ENCODE measurements around the gene C11orf54.
A peak's percentile ranks its signal among the peaks of the same experiment; 100 is the strongest.

C11orf54 gene

DNA sequence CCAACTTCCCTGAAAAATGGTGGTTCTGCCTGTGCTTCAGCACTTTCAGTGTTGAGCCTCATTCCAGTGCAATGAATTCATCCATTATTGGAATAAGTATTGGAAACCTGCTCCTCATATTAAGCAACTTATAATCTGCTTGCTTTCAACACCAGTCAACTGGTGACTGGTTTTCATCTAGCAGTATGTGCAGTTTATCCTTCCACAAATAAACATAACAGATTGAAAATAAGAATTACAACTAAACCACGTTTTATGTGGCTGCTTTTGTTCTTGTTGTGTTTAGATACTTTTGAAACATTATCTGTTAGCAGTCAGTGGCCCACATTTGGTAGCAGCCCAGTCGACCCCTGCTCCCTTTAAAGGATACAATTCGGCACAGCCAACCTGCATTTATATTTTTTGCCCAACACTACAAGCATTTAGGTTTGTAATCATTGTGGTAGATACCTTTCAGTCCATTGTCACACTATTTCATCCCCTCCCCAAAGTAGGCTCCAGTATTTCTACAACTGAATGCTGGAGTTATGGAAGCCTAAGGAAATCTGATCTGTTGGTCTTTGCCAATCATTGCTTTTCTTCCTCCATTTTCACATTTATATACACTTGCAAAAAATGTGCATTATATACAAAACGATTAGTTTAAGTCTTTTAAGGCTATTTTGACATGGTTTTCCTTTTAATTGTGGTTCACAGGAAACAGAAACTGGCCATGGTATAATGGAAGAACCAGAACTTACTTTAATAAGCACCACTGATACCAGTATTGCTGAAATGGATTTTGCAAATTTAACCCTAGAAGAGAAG, 13.3 kb upstream of the C11orf54 start:
- TF ChIP-seq GATA1 (IDR thresholded peaks at IDR 0.05; ENCODE audit: low read depth, low read length): no peak
- TF ChIP-seq POLR2A (IDR thresholded peaks at IDR 0.05; ENCODE audit: low read length): no peak
- DNase-seq: peak in 1 of 2 experiments; percentile 13

DNA sequence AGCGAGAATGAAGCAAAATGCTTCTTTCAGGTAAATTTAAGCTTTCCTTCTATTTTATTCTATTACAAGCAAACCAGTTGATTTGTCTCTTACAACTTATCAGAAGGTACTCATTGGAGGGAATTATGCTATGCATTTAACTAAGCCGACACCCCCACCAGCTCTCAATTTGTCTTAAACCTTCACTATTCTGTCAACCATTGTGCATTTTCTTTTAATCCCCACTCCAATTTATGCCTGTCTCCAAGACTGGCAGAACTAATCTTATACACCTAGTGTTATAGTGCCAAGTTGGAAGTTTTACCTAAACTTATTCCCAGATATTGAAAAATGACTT, 12.7 kb upstream of the C11orf54 start:
- DNase-seq: no peak
- TF ChIP-seq GATA1 (IDR thresholded peaks at IDR 0.05; ENCODE audit: low read depth, low read length) (no peak), POLR2A (IDR thresholded peaks at IDR 0.05; ENCODE audit: low read length) (peak; percentile 54)

DNA sequence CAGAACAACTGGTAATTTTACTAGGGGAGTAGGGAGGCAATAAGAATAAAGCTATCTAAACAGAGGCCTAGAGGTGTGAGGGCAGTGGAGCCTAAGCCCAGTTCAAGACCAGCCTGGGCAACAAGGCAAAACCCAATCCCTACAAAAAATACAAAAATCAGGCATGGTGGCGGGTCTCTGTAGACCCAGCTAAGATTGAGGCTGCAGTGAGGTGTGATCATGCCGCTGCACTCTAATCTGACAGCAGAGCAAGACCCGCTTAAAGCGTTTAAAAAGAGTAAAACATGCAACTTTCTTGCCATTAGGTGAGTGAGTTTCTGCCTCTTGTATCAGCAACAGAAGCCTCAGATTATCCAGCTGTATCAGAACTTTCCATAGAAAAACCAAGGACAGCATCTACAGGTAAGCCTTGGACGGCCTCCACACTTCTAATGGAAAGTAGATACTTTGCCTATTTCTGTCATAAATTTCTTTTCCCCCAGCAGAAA, 12.3 kb upstream of the C11orf54 start:
- no peak for DNase-seq
- no peak for TF ChIP-seq GATA1 (IDR thresholded peaks at IDR 0.05; ENCODE audit: low read depth, low read length)
- peak; percentile 42 for TF ChIP-seq POLR2A (IDR thresholded peaks at IDR 0.05; ENCODE audit: low read length)

DNA sequence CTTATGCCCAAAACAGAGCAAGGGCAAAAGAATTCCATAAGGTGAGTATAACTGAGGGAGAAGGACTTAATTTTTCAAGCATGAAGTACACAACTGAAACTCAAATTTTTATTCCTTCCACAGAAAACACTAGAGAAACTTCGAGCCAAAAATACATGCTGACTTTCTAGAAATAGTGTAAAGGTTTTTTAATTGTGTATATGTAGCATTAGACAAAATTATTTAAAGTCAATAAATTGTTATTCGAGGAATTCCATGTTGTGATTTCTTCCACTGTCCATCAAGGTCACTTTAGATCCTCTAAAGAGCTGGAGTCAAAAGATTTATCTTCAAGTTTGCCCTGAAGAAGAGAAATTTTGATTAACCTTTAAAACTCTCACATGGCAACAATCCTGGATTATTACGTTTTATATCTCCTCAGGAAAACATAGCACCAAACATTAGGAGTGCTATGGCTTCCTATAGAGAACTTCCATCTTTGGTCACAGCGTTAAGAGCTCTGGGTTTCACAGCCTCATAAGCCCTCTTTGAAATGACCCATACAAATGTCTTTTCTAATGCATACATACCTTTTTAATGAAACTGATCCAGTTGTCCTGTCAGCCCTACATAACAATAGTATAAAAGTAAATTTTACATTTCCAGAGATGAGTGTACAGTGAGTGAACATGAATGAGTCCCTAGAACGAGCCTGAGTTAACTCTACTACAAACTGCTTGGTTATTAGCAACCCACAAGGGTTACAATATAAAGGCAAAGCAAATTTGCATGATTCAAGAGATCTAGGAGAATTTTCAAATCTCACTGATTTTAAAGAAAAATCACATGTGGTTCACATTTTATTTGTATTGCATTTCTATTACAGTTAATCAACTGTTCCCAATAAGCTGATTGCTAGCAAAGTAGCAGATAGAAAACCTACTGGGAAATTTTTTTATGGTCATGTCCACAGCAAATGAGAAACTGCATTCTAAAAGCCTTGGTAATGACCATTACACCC, 11.1 kb upstream of the C11orf54 start:
- TF ChIP-seq POLR2A (IDR thresholded peaks at IDR 0.05; ENCODE audit: low read length) (no peak), GATA1 (IDR thresholded peaks at IDR 0.05; ENCODE audit: low read depth, low read length) (no peak)

DNA sequence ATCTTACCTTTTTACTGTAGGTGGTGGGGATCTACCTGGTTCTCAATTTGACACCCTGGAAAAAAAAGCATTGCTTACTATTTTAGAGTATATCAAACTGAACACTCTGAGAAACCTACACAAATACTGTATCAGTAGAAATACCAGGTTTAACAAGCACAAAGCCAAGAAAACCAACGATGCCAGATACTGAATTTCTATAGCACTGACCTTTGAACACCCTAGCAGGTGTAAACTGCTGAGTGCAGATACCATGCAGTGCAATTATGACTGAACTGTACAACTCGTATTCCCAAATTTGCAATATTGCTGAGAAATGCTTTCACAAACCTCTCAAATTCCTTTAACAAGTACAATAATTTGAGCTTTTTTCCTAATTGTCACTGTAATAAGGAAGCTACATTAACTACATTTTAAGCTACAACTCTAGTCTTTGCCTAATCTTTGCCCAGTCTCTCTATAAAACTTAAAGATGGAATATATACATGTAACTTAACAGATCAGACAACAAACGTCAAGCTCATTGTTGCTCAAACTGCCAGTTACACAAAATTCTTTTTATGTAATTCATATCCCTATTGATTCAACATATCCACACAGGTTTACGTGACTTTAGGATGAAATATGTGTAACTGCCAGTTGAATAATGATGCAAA, 9.1 kb upstream of the C11orf54 start:
- no peak for DNase-seq
- TF ChIP-seq POLR2A (IDR thresholded peaks at IDR 0.05; ENCODE audit: low read length): no peak
- TF ChIP-seq GATA1 (IDR thresholded peaks at IDR 0.05; ENCODE audit: low read depth, low read length): no peak

More for the DNA sequence above, 11.1 kb upstream of the C11orf54 start:
- no peak for DNase-seq

DNA sequence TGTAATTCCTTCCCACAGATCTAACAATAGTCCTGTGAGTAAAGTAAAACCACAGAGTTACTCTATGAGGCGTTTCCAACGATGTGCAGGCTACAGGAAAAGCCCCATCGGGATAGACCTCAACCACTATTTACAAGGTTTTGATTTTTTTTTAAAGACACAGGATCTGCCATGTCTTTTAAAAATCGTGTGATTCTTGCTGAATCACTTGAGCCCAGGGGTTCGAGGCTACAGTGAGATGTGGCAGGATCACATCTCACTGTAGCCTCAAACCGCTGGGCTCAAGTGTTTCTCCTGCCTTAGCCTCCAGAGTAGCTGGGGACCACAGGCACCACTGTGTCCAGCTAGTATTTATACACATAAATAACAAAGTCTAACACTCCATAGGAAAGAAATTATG, 8.0 kb upstream of the C11orf54 start:
- no peak for TF ChIP-seq GATA1 (IDR thresholded peaks at IDR 0.05; ENCODE audit: low read depth, low read length)
- no peak for TF ChIP-seq POLR2A (IDR thresholded peaks at IDR 0.05; ENCODE audit: low read length)
- DNase-seq: no peak

DNA sequence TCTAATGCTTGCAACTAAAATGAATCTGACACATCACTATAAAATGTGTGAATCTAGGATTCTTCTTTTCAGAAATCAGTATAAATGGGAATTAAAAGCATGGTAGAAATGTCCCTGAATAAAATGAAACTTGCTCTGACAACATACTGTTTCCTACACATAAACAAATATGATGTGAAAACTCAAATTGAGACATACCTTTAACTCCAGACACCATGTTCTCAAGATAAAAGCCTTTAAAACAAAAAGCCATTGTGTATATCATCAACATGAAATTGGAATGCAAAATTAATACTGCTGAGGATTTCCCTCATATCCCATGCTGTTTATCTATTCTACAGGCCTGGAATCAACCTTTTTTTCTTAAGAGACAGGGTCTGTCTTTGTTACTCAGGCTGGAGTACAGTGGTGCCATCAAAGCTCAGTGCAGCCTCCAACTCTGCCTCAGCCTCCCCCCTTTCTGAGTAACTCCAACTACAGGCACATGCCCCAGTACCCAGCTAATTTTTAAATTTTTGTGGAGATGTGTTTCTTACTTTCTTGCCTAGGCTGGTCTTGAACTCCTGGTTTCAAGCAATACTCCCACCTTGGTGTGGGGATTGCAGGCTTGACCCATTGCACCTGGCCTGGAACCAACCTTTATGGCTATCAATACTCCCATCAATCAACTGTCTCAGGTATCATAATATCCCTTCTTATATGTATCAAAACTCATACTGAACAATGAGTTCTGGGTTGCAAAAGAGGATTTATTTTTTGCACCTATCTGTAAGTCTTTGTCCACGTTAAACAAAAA, 6.8 kb upstream of the C11orf54 start:
- DNase-seq: no peak
- TF ChIP-seq GATA1 (IDR thresholded peaks at IDR 0.05; ENCODE audit: low read depth, low read length): no peak
- peak; percentile 25 for TF ChIP-seq POLR2A (IDR thresholded peaks at IDR 0.05; ENCODE audit: low read length)

DNA sequence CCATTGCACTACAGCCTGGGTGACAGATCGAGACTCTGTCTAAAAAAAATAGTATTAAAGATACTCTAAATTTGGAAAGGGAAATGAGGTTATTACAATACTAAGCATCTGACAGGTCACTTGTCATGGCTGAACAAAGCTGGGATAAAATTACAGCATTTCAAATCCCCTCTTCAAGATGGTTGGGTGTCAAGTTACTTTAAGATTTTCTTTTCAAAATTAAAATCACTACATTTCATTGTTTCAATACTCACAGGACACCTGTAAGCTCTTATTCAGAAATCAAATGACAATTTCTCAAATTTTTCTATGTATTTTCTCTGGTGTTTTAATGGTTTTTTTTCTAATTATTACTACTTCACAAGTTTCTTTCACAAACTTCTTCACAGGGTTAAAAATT, 5.8 kb upstream of the C11orf54 start:
- no peak for DNase-seq
- TF ChIP-seq GATA1 (IDR thresholded peaks at IDR 0.05; ENCODE audit: low read depth, low read length): no peak
- no peak for TF ChIP-seq POLR2A (IDR thresholded peaks at IDR 0.05; ENCODE audit: low read length)

DNA sequence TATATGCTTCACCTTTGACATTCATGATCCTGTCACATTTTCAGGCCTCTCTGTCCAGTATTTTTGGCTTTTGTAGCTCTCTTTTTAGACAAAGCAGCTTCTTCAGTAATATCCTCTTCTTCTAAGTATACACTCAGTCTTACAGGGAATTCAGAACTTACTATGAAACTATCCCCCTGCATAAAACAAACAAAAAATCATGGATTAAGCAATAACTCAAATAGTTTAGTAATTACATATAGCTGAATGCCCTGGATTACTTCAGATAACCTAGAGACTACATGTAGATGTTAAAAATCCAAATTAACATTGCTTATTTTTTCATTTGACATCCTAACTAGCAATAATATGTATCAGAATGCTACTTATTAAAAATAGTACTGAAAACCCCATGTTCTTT, 5.3 kb upstream of the C11orf54 start:
- DNase-seq: no peak
- TF ChIP-seq GATA1 (IDR thresholded peaks at IDR 0.05; ENCODE audit: low read depth, low read length) (no peak), POLR2A (IDR thresholded peaks at IDR 0.05; ENCODE audit: low read length) (no peak)

DNA sequence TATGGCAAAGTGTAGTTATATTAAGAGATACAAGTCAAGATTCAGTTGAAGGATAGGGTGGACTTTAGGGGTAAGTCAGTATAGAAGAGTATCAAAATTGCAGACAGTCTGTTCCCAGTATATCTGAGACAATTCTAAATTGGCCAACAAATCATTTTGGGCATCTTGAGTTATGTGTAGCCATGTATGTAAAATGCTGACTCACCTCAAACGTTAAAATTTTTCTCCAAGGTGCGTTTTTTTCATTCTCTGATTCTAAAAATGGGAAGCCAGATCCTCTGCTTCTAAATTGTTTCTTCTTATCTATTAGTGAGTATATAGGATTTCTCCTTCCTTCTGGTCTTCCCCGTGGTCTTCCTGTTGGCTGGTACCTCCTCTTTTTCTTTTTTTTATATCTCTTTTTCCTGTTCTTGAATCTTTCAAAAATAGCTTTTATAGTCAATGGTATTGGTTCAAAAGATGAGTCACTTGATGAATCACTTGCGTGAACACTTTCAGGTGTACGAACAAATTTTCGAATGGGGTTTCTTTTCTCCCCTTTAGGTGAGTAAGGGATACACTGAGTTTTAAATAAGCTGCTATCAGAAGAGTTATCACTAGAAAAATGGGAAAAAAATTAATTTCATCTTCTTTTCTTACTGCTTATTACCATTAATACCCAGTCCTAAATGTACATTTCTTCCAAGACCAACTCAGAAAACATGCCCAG, 3.4 kb upstream of the C11orf54 start:
- peak; percentile 12 to 38 for DNase-seq
- TF ChIP-seq GATA1 (IDR thresholded peaks at IDR 0.05; ENCODE audit: low read depth, low read length) (no peak), POLR2A (IDR thresholded peaks at IDR 0.05; ENCODE audit: low read length) (no peak)

DNA sequence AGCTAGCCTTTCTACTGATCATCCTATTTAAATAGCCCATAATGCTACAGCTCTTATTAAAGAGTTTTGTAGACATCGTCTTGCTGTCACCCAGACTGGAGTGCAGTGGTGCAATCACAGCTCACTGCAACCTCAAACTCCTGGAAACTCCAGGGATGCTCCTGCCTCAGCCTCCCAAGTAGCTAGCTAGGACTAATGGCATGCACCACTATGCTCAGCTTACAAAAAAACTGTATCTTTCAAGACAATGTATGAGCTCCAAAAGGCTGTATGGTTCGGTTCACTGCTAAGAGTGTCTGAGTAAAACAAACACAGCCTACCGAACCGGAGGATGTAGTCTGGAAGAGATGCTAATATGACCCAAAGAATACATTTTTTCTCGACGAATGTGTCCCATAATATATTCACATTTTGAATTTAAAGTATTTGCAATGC, 2.8 kb upstream of the C11orf54 start:
- peak; percentile 5 to 25 for DNase-seq
- no peak for TF ChIP-seq POLR2A (IDR thresholded peaks at IDR 0.05; ENCODE audit: low read length)
- TF ChIP-seq GATA1 (IDR thresholded peaks at IDR 0.05; ENCODE audit: low read depth, low read length): no peak

DNA sequence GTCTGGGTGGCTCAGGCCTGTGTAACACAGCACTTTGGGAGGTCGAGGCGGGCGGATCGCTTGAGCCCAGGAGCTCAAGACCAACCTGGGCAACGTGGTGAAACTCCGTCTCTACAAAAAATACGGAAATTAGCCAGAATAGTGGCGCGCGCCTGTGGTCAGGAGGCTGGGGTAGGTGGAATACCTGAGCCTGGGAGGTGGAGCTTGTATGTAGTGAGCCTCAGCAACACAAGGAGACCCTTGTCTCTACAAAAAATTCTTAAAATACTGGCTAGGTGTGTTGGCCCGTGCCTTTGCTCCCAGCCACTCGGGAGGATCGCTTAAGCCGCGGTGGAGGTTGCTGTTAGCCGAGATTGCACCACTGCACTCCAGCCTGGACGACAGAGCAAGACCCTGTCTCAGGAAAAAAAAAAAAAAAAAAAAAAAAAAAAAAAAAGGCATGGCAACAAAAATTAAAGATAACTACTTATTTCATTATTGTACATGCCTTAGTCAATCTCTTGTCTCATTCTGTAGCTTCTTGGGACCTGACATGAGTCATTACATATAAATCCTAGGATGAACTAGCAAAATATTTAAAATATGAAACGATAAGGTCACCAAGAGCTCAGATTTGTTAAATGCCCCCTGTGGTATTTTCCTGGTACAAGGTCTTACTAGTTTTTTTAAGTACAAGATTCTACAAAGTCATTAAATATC, 1.3 kb upstream of the C11orf54 start:
- TF ChIP-seq POLR2A (IDR thresholded peaks at IDR 0.05; ENCODE audit: low read length): no peak
- no peak for TF ChIP-seq GATA1 (IDR thresholded peaks at IDR 0.05; ENCODE audit: low read depth, low read length)
- peak; percentile 52 to 72 for DNase-seq

Measured in erythroblast (primary cell).